ENCODE results near the gene ZGPAT. TPM values are rescaled to one million over a fixed set of nuclear protein-coding genes. Genes with fewer than 3 reads are reported as not detected.

ZGPAT gene
- total RNA-seq, 1 donor from 2014 or later: 25.5 TPM

DNA sequence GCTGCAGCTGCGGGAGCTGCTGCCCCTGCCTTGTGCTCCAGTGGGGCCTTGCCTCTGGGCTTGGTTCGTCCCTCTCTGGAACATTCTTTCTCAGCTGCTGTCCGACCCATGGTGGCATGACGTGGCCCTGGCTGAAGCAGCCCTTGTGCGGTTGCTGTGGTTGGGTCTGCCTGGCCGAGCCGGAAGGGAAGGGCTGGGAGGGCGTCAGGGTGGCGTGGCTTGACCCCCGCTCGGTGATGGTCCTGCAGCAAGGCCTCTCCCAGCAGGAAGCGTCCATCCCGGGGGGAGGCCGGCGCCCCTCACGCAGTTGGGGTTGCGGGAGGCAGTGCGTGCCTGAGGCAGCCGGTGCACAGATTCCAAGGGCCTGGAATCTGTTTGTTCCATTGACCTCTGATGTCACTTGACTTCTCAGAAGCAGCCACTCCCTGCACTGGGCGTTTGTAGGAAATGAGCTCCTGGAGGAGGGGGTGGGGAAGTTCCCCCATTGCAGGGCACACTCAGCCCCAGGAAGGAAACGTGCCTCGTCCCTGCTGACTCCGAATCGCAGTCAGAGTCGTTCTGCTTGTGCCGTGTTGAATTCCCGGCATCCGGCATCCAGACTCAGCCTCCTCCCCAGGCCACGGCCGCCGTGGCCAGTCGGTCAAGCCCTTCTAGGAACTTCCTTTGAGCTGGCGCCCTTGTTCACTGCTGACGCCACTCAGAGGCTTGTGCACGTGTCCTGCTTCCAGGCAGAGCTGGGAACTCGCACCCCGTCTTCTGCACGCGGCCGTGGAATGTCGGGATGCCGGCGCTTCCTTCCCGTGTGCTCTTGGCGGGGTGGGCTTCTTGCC lies 21.1 kb upstream of the ZGPAT start:
- DNase-seq (ENCODE audit: low read depth): peak; percentile 72
- TF ChIP-seq, protein P1, sequence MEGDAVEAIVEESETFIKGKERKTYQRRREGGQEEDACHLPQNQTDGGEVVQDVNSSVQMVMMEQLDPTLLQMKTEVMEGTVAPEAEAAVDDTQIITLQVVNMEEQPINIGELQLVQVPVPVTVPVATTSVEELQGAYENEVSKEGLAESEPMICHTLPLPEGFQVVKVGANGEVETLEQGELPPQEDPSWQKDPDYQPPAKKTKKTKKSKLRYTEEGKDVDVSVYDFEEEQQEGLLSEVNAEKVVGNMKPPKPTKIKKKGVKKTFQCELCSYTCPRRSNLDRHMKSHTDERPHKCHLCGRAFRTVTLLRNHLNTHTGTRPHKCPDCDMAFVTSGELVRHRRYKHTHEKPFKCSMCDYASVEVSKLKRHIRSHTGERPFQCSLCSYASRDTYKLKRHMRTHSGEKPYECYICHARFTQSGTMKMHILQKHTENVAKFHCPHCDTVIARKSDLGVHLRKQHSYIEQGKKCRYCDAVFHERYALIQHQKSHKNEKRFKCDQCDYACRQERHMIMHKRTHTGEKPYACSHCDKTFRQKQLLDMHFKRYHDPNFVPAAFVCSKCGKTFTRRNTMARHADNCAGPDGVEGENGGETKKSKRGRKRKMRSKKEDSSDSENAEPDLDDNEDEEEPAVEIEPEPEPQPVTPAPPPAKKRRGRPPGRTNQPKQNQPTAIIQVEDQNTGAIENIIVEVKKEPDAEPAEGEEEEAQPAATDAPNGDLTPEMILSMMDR (IDR thresholded peaks at IDR 0.05; ENCODE audit: insufficient read depth, low read length, severe bottlenecking): no peak
- H3K36me3 ChIP-seq (ENCODE audit: control insufficient read depth, insufficient read depth, low read length): no peaks in the 10 kb centered on the region
- no peaks in the 10 kb centered on the region for H3K27me3 ChIP-seq (ENCODE audit: control insufficient read depth, insufficient read depth, low read length)
- no peak overlapping the region for H3K4me3 ChIP-seq (ENCODE audit: low read depth, low read length)
- FAIRE-seq: no peak

DNA sequence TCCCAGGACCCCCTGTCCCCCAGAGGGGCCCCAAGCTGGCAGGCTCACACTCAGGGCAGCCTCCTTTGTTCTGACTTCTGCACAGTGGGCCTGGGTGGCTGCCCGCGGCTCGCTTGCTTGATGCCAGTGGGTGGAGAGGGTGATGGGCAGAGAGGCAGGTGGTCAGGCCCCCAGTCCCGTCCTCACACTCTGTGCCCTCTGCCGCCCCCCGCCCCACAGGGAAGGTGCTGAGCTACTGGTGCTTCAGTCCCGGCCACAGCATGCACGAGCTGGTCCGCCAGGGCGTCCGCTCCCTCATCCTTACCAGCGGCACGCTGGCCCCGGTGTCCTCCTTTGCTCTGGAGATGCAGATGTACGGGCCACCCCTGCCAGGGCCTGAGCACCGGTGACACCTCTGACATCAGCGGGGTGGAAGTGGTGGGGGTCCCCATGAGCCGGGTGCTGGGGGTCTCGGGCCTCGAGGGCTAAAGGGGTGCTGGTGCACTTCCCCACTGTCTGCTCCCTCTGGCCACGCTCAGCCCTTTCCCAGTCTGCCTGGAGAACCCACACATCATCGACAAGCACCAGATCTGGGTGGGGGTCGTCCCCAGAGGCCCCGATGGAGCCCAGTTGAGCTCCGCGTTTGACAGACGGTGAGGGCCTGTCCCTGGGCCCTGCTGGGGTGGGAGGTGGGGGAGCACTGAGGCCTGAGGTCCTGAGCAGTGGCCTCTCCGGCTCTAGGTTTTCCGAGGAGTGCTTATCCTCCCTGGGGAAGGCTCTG lies 20.2 kb upstream of the ZGPAT start:
- DNase-seq (ENCODE audit: low read depth): no peak
- FAIRE-seq: no peak
- TF ChIP-seq, protein P1 (IDR thresholded peaks at IDR 0.05; ENCODE audit: insufficient read depth, low read length, severe bottlenecking): no peak
- H3K4me3 ChIP-seq (ENCODE audit: low read depth, low read length): no peak overlapping the region
- H3K27me3 ChIP-seq (ENCODE audit: control insufficient read depth, insufficient read depth, low read length): no peaks in the 10 kb centered on the region
- H3K36me3 ChIP-seq (ENCODE audit: control insufficient read depth, insufficient read depth, low read length): no peaks in the 10 kb centered on the region

DNA sequence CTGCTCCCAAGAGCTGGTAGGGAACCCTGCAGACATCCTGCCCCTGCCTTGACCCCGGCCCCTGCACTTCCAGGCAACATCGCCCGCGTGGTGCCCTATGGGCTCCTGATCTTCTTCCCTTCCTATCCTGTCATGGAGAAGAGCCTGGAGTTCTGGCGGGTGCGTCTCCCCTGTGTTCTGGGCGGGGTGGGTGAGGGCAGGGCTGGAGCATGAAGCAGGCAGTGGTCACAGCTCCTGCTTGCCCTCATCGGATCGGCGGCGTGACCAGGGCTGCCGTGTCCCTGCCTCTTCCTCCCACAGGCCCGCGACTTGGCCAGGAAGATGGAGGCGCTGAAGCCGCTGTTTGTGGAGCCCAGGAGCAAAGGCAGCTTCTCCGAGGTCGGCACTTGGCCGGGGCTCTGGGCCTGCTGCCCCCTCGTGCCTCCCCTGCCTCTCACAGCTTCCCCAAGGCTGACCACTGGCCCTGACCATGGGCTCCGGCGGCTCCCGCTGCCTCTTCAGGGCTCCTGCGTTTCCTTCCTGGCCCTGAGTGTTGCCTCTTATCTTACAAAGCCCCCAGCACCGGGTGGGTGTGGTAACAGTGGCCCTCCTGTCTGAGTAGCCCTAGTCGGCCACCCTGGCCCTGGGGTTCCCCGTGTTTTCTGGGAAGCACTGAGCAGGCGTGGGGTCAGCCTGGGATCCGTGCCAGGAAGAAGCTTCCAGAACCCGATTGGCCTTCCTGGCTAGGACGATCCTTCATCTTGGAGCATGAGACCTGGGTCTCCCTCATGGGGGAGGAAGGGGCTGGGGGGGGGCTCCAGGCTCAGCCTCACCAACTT lies 19.4 kb upstream of the ZGPAT start:
- Histone ChIP-seq H3K4me3 (ENCODE audit: low read depth, low read length) (no peak overlapping the region), H3K36me3 (ENCODE audit: control insufficient read depth, insufficient read depth, low read length) (no peaks in the 10 kb centered on the region), H3K27me3 (ENCODE audit: control insufficient read depth, insufficient read depth, low read length) (no peaks in the 10 kb centered on the region)
- TF ChIP-seq, protein P1 (IDR thresholded peaks at IDR 0.05; ENCODE audit: insufficient read depth, low read length, severe bottlenecking): no peak
- FAIRE-seq: no peak
- no peak for DNase-seq (ENCODE audit: low read depth)

DNA sequence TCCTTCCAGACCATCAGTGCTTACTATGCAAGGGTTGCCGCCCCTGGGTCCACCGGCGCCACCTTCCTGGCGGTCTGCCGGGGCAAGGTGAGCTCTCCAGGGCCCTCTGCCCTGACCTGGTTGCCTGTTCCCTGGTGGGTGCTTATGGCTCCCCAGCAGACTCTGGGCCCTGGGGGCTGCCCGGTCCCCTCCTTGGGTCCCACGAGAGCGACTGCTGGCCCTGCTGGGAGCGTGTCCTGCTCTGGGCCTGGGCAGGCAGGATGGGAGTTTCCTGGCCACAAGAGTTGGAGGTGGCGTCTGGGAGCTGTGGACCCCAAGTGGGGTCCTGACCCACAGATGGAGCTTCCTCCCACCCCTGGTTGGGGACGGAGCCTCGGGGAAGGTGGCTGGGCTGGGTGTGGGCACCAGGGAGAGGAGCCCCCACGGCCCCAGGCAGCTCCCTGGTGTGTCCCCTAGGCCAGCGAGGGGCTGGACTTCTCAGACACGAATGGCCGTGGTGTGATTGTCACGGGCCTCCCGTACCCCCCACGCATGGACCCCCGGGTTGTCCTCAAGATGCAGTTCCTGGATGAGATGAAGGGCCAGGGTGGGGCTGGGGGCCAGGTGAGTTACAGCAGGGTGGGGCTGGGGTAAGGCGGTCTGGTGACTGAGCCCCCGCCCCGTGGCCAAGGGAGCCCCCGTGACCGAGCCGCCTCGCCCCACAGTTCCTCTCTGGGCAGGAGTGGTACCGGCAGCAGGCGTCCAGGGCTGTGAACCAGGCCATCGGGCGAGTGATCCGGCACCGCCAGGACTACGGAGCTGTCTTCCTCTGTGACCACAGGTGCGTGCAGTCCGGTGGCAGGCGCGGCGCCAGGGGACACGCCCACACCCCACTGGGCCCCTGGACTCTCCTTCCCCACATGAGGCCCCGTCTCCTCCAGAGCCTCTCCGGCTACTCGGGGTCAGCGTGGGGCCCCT lies 18.5 kb upstream of the ZGPAT start:
- Histone ChIP-seq H3K4me3 (ENCODE audit: low read depth, low read length) (no peak overlapping the region), H3K36me3 (ENCODE audit: control insufficient read depth, insufficient read depth, low read length) (peaks cover 4% of the 10 kb centered on the region), H3K27me3 (ENCODE audit: control insufficient read depth, insufficient read depth, low read length) (no peaks in the 10 kb centered on the region)
- DNase-seq (ENCODE audit: low read depth) (no peak), FAIRE-seq (no peak)
- TF ChIP-seq, protein P1 (IDR thresholded peaks at IDR 0.05; ENCODE audit: insufficient read depth, low read length, severe bottlenecking): no peak
